Neural cell (in vitro differentiated cells): Measurements from ENCODE around the gene CEBPA. TPM values are rescaled to one million over a fixed set of nuclear protein-coding genes. Genes with fewer than 3 reads are reported as not detected.

Experiments used
- H2AFZ ChIP-seq: fragments of 200-600, 300-800 bp; sonication (generic), shearing (Covaris generic); 2 replicates; pipeline ENCODE4 v1.6.0; 2014; ENCODE audit warnings: low read depth, mild to moderate bottlenecking, antibody characterized with exemption, low read length, moderate library complexity
- H3F3A ChIP-seq: fragments of 200-600 bp; shearing (Covaris generic); 2 replicates; pipeline ENCODE4 v1.6.1; 2016; ENCODE audit warnings: mild to moderate bottlenecking, moderate library complexity, mixed read lengths, antibody characterized with exemption, low read length; ENCODE audit not compliant: insufficient read depth, poor library complexity, severe bottlenecking
- H3K27ac ChIP-seq: fragments of 200-600, 300-800 bp; sonication (generic), shearing (Covaris generic); 2 replicates; pipeline ENCODE4 v1.5.1; 2014; ENCODE audit warnings: mild to moderate bottlenecking, low read length, moderate library complexity
- H3K27me3 ChIP-seq: fragments of 300-800, 200-600 bp; sonication (generic), shearing (Covaris generic); 2 replicates; pipeline ENCODE4 v1.6.0; 2014; ENCODE audit warnings: mild to moderate bottlenecking, low read depth, low read length, moderate library complexity; ENCODE audit not compliant: insufficient read depth
- H3K36me3 ChIP-seq: fragments of 300-800, 200-600 bp; sonication (generic), shearing (Covaris generic); 2 replicates; pipeline ENCODE4 v1.5.1; 2014; ENCODE audit warnings: mild to moderate bottlenecking, antibody characterized with exemption, low read length, moderate library complexity; ENCODE audit not compliant: insufficient read depth
- H3K4me2 ChIP-seq: fragments of 300-800, 200-600 bp; sonication (generic), shearing (Covaris generic); 2 replicates; pipeline ENCODE4 v1.6.0; 2014; ENCODE audit warnings: mild to moderate bottlenecking, low read length
- H3K4me3 ChIP-seq: fragments of 300-800, 200-600 bp; sonication (generic), shearing (Covaris generic); 2 replicates; pipeline ENCODE4 v1.5.1; 2014; ENCODE audit warnings: mild to moderate bottlenecking, low read length, moderate library complexity
- H3K79me2 ChIP-seq: fragments of 200-600 bp; shearing (Covaris generic); replicated peaks from 2 replicates; pipeline ENCODE4 v1.6.0; 2014; ENCODE audit warnings: mild to moderate bottlenecking, low read length, moderate library complexity; ENCODE audit not compliant: insufficient read depth
- H3K9ac ChIP-seq: fragments of 300-800, 200-600 bp; sonication (generic), shearing (Covaris generic); 2 replicates; pipeline ENCODE4 v1.6.1; 2016; ENCODE audit warnings: mild to moderate bottlenecking, low read length, mixed read lengths
- H3K9me2 ChIP-seq: fragments of 200-600 bp; shearing (Covaris generic); 2 replicates; pipeline ENCODE4 v1.6.1; 2016; ENCODE audit warnings: mild to moderate bottlenecking, low read length, mixed read lengths; ENCODE audit not compliant: insufficient read depth
- H3K9me3 ChIP-seq: fragments of 200-600, 300-800 bp; sonication (generic), shearing (Covaris generic); 2 replicates; pipeline ENCODE4 v1.6.1; 2016; ENCODE audit warnings: mild to moderate bottlenecking, mixed run types, low read length, moderate library complexity, mixed read lengths
- H4K20me1 ChIP-seq: fragments of 200-600 bp; shearing (Covaris generic); 2 replicates; pipeline ENCODE4 v1.6.1; 2016; ENCODE audit warnings: mild to moderate bottlenecking, mixed run types; ENCODE audit not compliant: insufficient read depth
- CTCF ChIP-seq: fragments of 450-650 bp; IDR thresholded peaks from 2 replicates; pipeline ENCODE4 v1.5.1; 2014; ENCODE audit warnings: antibody characterized with exemption, mild to moderate bottlenecking, moderate library complexity; ENCODE audit not compliant: poor library complexity, severe bottlenecking
- EP300 ChIP-seq: fragments of 450-650 bp; conservative IDR thresholded peaks from 2 replicates; pipeline ENCODE4 v1.6.1; 2014; ENCODE audit warnings: antibody characterized with exemption, mild to moderate bottlenecking, moderate library complexity; ENCODE audit not compliant: poor library complexity, severe bottlenecking
- EZH2 ChIP-seq: fragments of 200-600, 300-800 bp; shearing (Covaris generic), sonication (generic); IDR thresholded peaks from 2 replicates; pipeline ENCODE4 v1.6.1; 2014; ENCODE audit warnings: antibody characterized with exemption, low read length, borderline replicate concordance, mild to moderate bottlenecking; ENCODE audit not compliant: insufficient read depth, poor library complexity, severe bottlenecking
- MXI1 ChIP-seq: fragments of 450-650 bp; conservative IDR thresholded peaks from 2 replicates; pipeline ENCODE4 v1.6.1; 2014; ENCODE audit warnings: antibody characterized with exemption, mild to moderate bottlenecking; ENCODE audit not compliant: poor library complexity, severe bottlenecking
- POLR2AphosphoS5 ChIP-seq: IDR thresholded peaks from 2 replicates; pipeline ENCODE4 v1.6.1; 2012
- RAD21 ChIP-seq: fragments of 450-650 bp; conservative IDR thresholded peaks from 2 replicates; pipeline ENCODE4 v1.6.1; 2014; ENCODE audit warnings: antibody characterized with exemption, mild to moderate bottlenecking, moderate library complexity
- REST ChIP-seq: IDR thresholded peaks from 2 replicates; pipeline ENCODE4 v1.6.1; 2012; ENCODE audit warnings: borderline replicate concordance
- SMC3 ChIP-seq: fragments of 450-650 bp; conservative IDR thresholded peaks from 2 replicates; pipeline ENCODE4 v1.6.1; 2014; ENCODE audit warnings: antibody characterized with exemption, mild to moderate bottlenecking, moderate library complexity; ENCODE audit not compliant: poor library complexity
- TAF1 ChIP-seq: IDR thresholded peaks from 2 replicates; pipeline ENCODE4 v1.6.1; 2012; ENCODE audit warnings: low read depth
- polyA plus RNA-seq: library from polyadenylated mRNA; depleted of rRNA; stranded (reverse); fragments of >200 nt; gene quantifications from 2 replicates; pipeline ENCODE4 v1.2.3, GENCODE V29; 2014

Gene CEBPA
- polyA plus RNA-seq, 1 donor from 2014 or later = 2.6 TPM

- Histone ChIP-seq H3K4me3 (no peak overlapping the region), H3K36me3 (no peaks in the 10 kb centered on the region), H2AFZ (no peak overlapping the region), H3K27ac (no peak overlapping the region), H3K9me3 (no peaks in the 10 kb centered on the region), H3K79me2 (no peaks in the 10 kb centered on the region), H3K4me2 (no peak overlapping the region), H3F3A (no peaks in the 10 kb centered on the region), H3K9me2 (no peaks in the 10 kb centered on the region), H4K20me1 (no peaks in the 10 kb centered on the region), H3K9ac (no peak overlapping the region), H3K27me3 (peaks cover 31% of the 10 kb centered on the region)
- TF ChIP-seq MXI1 (no peak), SMC3 (no peak), RAD21 (no peak), TAF1 (no peak), POLR2AphosphoS5 (no peak), CTCF (no peak), REST (no peak), EZH2 (no peak), EP300 (no peak)
Measured at GRCh38 chr19:33298146-33298911, 4.0 kb downstream of the CEBPA start.

- Histone ChIP-seq H4K20me1 (no peaks in the 10 kb centered on the region), H3K9ac (no peak overlapping the region), H3K4me3 (no peak overlapping the region), H3K27me3 (peaks cover 25% of the 10 kb centered on the region), H3K27ac (no peak overlapping the region), H3K36me3 (no peaks in the 10 kb centered on the region), H3F3A (no peaks in the 10 kb centered on the region), H3K9me2 (no peaks in the 10 kb centered on the region), H3K79me2 (no peaks in the 10 kb centered on the region), H2AFZ (no peak overlapping the region), H3K9me3 (no peaks in the 10 kb centered on the region), H3K4me2 (no peak overlapping the region)
- TF ChIP-seq EP300 (no peak), EZH2 (no peak), POLR2AphosphoS5 (no peak)
Measured at GRCh38 chr19:33297401-33298145, 4.8 kb downstream of the CEBPA start.
